Fibroblast of lung (primary cell): Measurements from ENCODE around the gene SMC3.

Experiments
- EZH2 ChIP-seq: IDR thresholded peaks from 2 replicates; pipeline ENCODE4 v1.5.1; 2012; ENCODE audit warnings: low read length, control low read depth, mild to moderate bottlenecking; ENCODE audit errors: missing control alignments
- TF ChIP-seq, protein P1 (sequence below), 2 donors: IDR thresholded peaks in 1 of 2; conservative IDR thresholded peaks in 1 of 2; 1 replicate in 1 of 2; 2 replicates in 1 of 2; pipeline ENCODE4 v1.5.1; 2011 to 2012; ENCODE audit warnings: low read length in 2 of 2, control low read depth in 1 of 2, inconsistent platforms in 1 of 2, low read depth in 1 of 2, mild to moderate bottlenecking in 1 of 2

DNA sequence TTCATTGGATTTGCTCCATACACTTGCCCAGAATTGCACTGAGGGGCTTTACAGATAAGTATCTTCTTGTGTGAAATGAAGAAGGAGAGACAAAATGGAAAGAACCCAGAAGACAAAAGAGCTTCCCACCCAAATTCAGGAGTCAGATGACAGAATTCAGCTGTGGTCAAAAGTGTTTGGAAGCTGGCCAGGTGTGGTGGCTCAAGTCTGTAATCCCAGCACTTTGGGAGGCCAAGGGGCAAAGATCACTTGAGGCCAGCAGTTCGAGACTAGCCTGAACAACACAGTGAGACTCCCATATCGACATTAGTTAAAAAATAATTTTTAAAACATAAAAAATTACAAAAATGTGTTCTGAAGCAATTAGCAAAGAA is 42.6 kb upstream of the SMC3 start:
- TF ChIP-seq, protein P1, sequence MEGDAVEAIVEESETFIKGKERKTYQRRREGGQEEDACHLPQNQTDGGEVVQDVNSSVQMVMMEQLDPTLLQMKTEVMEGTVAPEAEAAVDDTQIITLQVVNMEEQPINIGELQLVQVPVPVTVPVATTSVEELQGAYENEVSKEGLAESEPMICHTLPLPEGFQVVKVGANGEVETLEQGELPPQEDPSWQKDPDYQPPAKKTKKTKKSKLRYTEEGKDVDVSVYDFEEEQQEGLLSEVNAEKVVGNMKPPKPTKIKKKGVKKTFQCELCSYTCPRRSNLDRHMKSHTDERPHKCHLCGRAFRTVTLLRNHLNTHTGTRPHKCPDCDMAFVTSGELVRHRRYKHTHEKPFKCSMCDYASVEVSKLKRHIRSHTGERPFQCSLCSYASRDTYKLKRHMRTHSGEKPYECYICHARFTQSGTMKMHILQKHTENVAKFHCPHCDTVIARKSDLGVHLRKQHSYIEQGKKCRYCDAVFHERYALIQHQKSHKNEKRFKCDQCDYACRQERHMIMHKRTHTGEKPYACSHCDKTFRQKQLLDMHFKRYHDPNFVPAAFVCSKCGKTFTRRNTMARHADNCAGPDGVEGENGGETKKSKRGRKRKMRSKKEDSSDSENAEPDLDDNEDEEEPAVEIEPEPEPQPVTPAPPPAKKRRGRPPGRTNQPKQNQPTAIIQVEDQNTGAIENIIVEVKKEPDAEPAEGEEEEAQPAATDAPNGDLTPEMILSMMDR (conservative IDR thresholded peaks at IDR 0.05 in 1 of 2, IDR thresholded peaks at IDR 0.05 in 1 of 2; ENCODE audit: low read depth in 1 of 2, low read length in 2 of 2) = no peak
- no peak for TF ChIP-seq EZH2
